ENCODE data around the gene PRSS8.

DNA sequence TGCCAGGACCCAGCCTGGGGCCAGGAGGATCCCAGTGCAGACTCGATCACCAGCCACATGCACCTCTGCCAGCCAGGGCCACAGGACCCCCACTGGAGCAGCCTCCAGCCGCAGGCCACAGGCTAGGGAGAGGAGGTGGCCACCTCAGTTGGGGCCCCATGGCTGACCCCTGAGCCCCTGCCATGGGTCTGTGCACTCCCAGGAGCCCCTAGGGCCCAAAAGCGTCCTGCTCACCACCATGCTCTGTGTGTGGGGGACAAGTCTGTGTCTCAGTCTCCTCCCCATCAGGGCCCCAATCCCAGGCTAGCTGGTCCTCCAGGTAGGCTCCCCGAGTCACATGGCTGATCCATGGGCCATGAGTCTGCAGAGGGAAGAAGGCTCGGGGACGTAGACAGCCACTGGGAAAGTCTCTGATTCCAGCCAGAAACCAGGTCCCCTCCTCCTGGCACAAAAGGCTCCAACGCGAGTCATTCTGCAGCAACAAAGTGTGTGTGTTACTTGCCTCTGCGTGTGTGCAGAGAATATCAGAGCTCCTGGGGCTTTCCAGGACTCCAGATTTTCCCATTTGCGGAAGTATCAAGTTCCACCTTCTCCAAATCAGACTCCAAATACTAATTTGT, 6.1 kb upstream of the PRSS8 start:
- TF ChIP-seq CTCF (IDR thresholded peaks at IDR 0.05): no peak
- TF ChIP-seq POLR2AphosphoS5 (IDR thresholded peaks at IDR 0.05): peak in 1 of 3 donors; percentile 35
- TF ChIP-seq EP300 (IDR thresholded peaks at IDR 0.05; ENCODE audit: low read depth): no peak
